ENCODE data around the gene PEAR1.

PEAR1 gene

GRCh38 chr1:156882543-156882942 lies 11.0 kb upstream of the PEAR1 start:
- H3K9ac ChIP-seq (ENCODE audit: low read depth in 1 of 2, low read length in 2 of 2), result no peak overlapping the region

GRCh38 chr1:156883919-156884318 lies 9.6 kb upstream of the PEAR1 start:
- peaks cover 24 to 40% of the 10 kb centered on the region in 2 donors for H3K27me3 ChIP-seq (ENCODE audit: control insufficient read depth in 1 of 2, insufficient read depth in 2 of 2, low read length in 2 of 2)
- no peak overlapping the region for H3K4me3 ChIP-seq (ENCODE audit: low read depth in 1 of 2, low read length in 2 of 2)
- no peaks in the 10 kb centered on the region for H3K9me3 ChIP-seq (ENCODE audit: control insufficient read depth in 1 of 2, low read length in 2 of 2)
- H3K9ac ChIP-seq (ENCODE audit: low read depth in 1 of 2, low read length in 2 of 2), result no peak overlapping the region
- H3K36me3 ChIP-seq (ENCODE audit: control insufficient read depth in 1 of 2, insufficient read depth in 2 of 2, low read length in 2 of 2), result no peaks in the 10 kb centered on the region
- no peaks in the 10 kb centered on the region for H3K4me1 ChIP-seq (ENCODE audit: control insufficient read depth in 1 of 2, insufficient read depth in 2 of 2, low read length in 2 of 2)
- no peak overlapping the region for H3K27ac ChIP-seq (ENCODE audit: low read depth, low read length)

More at GRCh38 chr1:156882543-156882942, 11.0 kb upstream of the PEAR1 start:
- peaks cover 20 to 46% of the 10 kb centered on the region in 2 donors for H3K27me3 ChIP-seq (ENCODE audit: control insufficient read depth in 1 of 2, insufficient read depth in 2 of 2, low read length in 2 of 2)
- H3K4me3 ChIP-seq (ENCODE audit: low read depth in 1 of 2, low read length in 2 of 2), result no peak overlapping the region
- no peaks in the 10 kb centered on the region for H3K9me3 ChIP-seq (ENCODE audit: control insufficient read depth in 1 of 2, low read length in 2 of 2)
- no peaks in the 10 kb centered on the region for H3K36me3 ChIP-seq (ENCODE audit: control insufficient read depth in 1 of 2, insufficient read depth in 2 of 2, low read length in 2 of 2)
- H3K4me1 ChIP-seq (ENCODE audit: control insufficient read depth in 1 of 2, insufficient read depth in 2 of 2, low read length in 2 of 2), result no peaks in the 10 kb centered on the region
- no peak overlapping the region for H3K27ac ChIP-seq (ENCODE audit: low read depth, low read length)

GRCh38 chr1:156884560-156885184 lies 8.8 kb upstream of the PEAR1 start:
- Histone ChIP-seq H3K9me3 (ENCODE audit: control insufficient read depth in 1 of 2, low read length in 2 of 2) (no peaks in the 10 kb centered on the region), H3K4me1 (ENCODE audit: control insufficient read depth in 1 of 2, insufficient read depth in 2 of 2, low read length in 2 of 2) (no peaks in the 10 kb centered on the region), H3K4me3 (ENCODE audit: low read depth in 1 of 2, low read length in 2 of 2) (no peak overlapping the region), H3K36me3 (ENCODE audit: control insufficient read depth in 1 of 2, insufficient read depth in 2 of 2, low read length in 2 of 2) (no peaks in the 10 kb centered on the region), H3K27ac (ENCODE audit: low read depth, low read length) (no peak overlapping the region), H3K9ac (ENCODE audit: low read depth in 1 of 2, low read length in 2 of 2) (no peak overlapping the region), H3K27me3 (ENCODE audit: control insufficient read depth in 1 of 2, insufficient read depth in 2 of 2, low read length in 2 of 2) (peaks cover 24 to 40% of the 10 kb centered on the region in 2 donors)

GRCh38 chr1:156885314-156885713 lies 8.2 kb upstream of the PEAR1 start:
- Histone ChIP-seq H3K9ac (ENCODE audit: low read depth in 1 of 2, low read length in 2 of 2) (no peak overlapping the region), H3K4me3 (ENCODE audit: low read depth in 1 of 2, low read length in 2 of 2) (no peak overlapping the region), H3K27me3 (ENCODE audit: control insufficient read depth in 1 of 2, insufficient read depth in 2 of 2, low read length in 2 of 2) (peaks cover 24 to 37% of the 10 kb centered on the region in 2 donors), H3K9me3 (ENCODE audit: control insufficient read depth in 1 of 2, low read length in 2 of 2) (no peaks in the 10 kb centered on the region), H3K4me1 (ENCODE audit: control insufficient read depth in 1 of 2, insufficient read depth in 2 of 2, low read length in 2 of 2) (no peaks in the 10 kb centered on the region), H3K36me3 (ENCODE audit: control insufficient read depth in 1 of 2, insufficient read depth in 2 of 2, low read length in 2 of 2) (no peaks in the 10 kb centered on the region), H3K27ac (ENCODE audit: low read depth, low read length) (no peak overlapping the region)

- Histone ChIP-seq H3K27ac (ENCODE audit: low read depth, low read length) (no peak overlapping the region), H3K4me3 (ENCODE audit: low read depth in 1 of 2, low read length in 2 of 2) (no peak overlapping the region), H3K27me3 (ENCODE audit: control insufficient read depth in 1 of 2, insufficient read depth in 2 of 2, low read length in 2 of 2) (peaks cover 24 to 34% of the 10 kb centered on the region in 2 donors), H3K4me1 (ENCODE audit: control insufficient read depth in 1 of 2, insufficient read depth in 2 of 2, low read length in 2 of 2) (no peaks in the 10 kb centered on the region), H3K9me3 (ENCODE audit: control insufficient read depth in 1 of 2, low read length in 2 of 2) (no peaks in the 10 kb centered on the region), H3K9ac (ENCODE audit: low read depth in 1 of 2, low read length in 2 of 2) (no peak overlapping the region), H3K36me3 (ENCODE audit: control insufficient read depth in 1 of 2, insufficient read depth in 2 of 2, low read length in 2 of 2) (no peaks in the 10 kb centered on the region)
Measured at GRCh38 chr1:156885880-156886355, 7.6 kb upstream of the PEAR1 start.

GRCh38 chr1:156886583-156887281 lies 6.8 kb upstream of the PEAR1 start:
- no peak overlapping the region for H3K4me3 ChIP-seq (ENCODE audit: low read depth in 1 of 2, low read length in 2 of 2)
- H3K36me3 ChIP-seq (ENCODE audit: control insufficient read depth in 1 of 2, insufficient read depth in 2 of 2, low read length in 2 of 2), result no peaks in the 10 kb centered on the region
- no peaks in the 10 kb centered on the region for H3K4me1 ChIP-seq (ENCODE audit: control insufficient read depth in 1 of 2, insufficient read depth in 2 of 2, low read length in 2 of 2)
- no peak overlapping the region for H3K27ac ChIP-seq (ENCODE audit: low read depth, low read length)
- peaks cover 24 to 36% of the 10 kb centered on the region in 2 donors for H3K27me3 ChIP-seq (ENCODE audit: control insufficient read depth in 1 of 2, insufficient read depth in 2 of 2, low read length in 2 of 2)
- H3K9ac ChIP-seq (ENCODE audit: low read depth in 1 of 2, low read length in 2 of 2), result no peak overlapping the region
- no peaks in the 10 kb centered on the region for H3K9me3 ChIP-seq (ENCODE audit: control insufficient read depth in 1 of 2, low read length in 2 of 2)

DNA sequence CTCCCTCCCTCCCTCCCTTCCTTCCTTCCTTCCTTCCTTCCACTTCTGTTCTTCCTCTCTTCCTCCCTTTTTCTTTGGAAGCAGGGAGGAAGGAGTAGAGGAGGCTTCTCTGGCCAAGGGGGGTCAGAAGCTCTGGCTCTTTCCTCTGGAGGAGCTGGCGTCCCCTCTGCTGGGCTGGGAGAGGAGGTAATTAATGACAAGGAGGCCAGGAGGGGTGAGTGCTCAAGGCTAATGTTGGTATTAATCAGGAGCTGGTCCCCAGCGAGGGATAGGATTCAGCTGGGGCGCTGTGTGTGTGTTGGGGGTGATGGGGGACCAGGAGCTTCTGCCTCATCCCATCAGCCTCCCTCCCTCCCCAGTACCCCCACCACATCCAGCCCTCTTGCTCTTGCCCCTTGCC lies 6.2 kb upstream of the PEAR1 start:
- Histone ChIP-seq H3K4me1 (ENCODE audit: control insufficient read depth in 1 of 2, insufficient read depth in 2 of 2, low read length in 2 of 2) (peaks cover 0 to 5% of the 10 kb centered on the region in 2 donors), H3K27me3 (ENCODE audit: control insufficient read depth in 1 of 2, insufficient read depth in 2 of 2, low read length in 2 of 2) (peaks cover 23 to 35% of the 10 kb centered on the region in 2 donors), H3K9me3 (ENCODE audit: control insufficient read depth in 1 of 2, low read length in 2 of 2) (no peaks in the 10 kb centered on the region), H3K27ac (ENCODE audit: low read depth, low read length) (no peak overlapping the region), H3K4me3 (ENCODE audit: low read depth in 1 of 2, low read length in 2 of 2) (no peak overlapping the region), H3K36me3 (ENCODE audit: control insufficient read depth in 1 of 2, insufficient read depth in 2 of 2, low read length in 2 of 2) (no peaks in the 10 kb centered on the region), H3K9ac (ENCODE audit: low read depth in 1 of 2, low read length in 2 of 2) (no peak overlapping the region)

GRCh38 chr1:156887734-156888133 lies 5.8 kb upstream of the PEAR1 start:
- peaks cover 0 to 9% of the 10 kb centered on the region in 2 donors for H3K4me1 ChIP-seq (ENCODE audit: control insufficient read depth in 1 of 2, insufficient read depth in 2 of 2, low read length in 2 of 2)
- no peak overlapping the region for H3K27ac ChIP-seq (ENCODE audit: low read depth, low read length)
- H3K36me3 ChIP-seq (ENCODE audit: control insufficient read depth in 1 of 2, insufficient read depth in 2 of 2, low read length in 2 of 2), result no peaks in the 10 kb centered on the region
- H3K9me3 ChIP-seq (ENCODE audit: control insufficient read depth in 1 of 2, low read length in 2 of 2), result no peaks in the 10 kb centered on the region
- peaks cover 19 to 32% of the 10 kb centered on the region in 2 donors for H3K27me3 ChIP-seq (ENCODE audit: control insufficient read depth in 1 of 2, insufficient read depth in 2 of 2, low read length in 2 of 2)
- no peak overlapping the region for H3K9ac ChIP-seq (ENCODE audit: low read depth in 1 of 2, low read length in 2 of 2)
- H3K4me3 ChIP-seq (ENCODE audit: low read depth in 1 of 2, low read length in 2 of 2), result no peak overlapping the region

DNA sequence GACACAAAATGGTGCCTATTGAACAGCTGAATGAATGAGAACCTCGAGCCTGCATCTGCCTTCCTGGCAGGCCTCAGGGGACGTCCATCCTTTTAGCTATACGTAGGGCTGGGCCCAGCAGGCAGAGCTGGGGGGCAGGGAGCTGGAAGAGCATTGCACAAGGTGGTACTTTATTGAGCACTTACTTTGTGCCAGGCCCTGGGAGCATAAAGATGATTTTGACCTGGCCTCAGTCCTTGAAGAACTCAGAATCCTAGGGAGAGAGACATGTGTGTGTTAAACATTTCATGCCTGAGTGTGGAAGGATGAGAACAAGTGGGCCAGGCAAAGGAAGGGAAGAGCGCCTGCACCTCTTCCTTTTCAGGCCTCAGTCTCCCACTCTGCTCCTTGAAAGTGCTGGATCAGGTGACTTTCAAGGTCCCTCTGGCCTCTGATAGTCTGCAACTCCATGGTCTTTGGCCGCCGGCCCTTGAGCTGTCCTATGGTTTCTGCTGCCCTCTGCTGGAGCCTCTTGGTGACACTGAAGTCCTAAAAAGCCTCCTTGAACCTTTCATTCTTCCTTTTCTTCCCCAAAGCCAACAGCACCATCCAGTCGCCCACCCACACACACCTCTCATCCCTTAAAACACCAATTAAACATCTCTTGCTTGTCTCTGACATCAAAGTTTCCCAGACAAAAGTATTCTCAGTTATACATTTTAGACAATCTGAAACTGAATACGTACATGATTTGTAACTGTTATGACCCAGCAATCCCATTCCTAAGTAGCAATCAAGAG lies 3.5 kb upstream of the PEAR1 start:
- H3K9ac ChIP-seq (ENCODE audit: low read depth in 1 of 2, low read length in 2 of 2), result no peak overlapping the region
- H3K4me1 ChIP-seq (ENCODE audit: control insufficient read depth in 1 of 2, insufficient read depth in 2 of 2, low read length in 2 of 2), result peaks cover 0 to 14% of the 10 kb centered on the region in 2 donors
- H3K36me3 ChIP-seq (ENCODE audit: control insufficient read depth in 1 of 2, insufficient read depth in 2 of 2, low read length in 2 of 2), result no peaks in the 10 kb centered on the region
- no peak overlapping the region for H3K4me3 ChIP-seq (ENCODE audit: low read depth in 1 of 2, low read length in 2 of 2)
- H3K27ac ChIP-seq (ENCODE audit: low read depth, low read length), result no peak overlapping the region
- peaks cover 26 to 33% of the 10 kb centered on the region in 2 donors for H3K27me3 ChIP-seq (ENCODE audit: control insufficient read depth in 1 of 2, insufficient read depth in 2 of 2, low read length in 2 of 2)
- H3K9me3 ChIP-seq (ENCODE audit: control insufficient read depth in 1 of 2, low read length in 2 of 2), result no peaks in the 10 kb centered on the region

Data from duodenal mucosa (tissue), 2 donors.